ENCODE measurements around the gene USP33. TPM values are rescaled to one million over a fixed set of nuclear protein-coding genes. Genes with fewer than 3 reads are reported as not detected.

Gene USP33
- total and polyA plus RNA-seq, 9 of the 15 experiments (the other 6 are each of a cell fraction or from before 2014, with no cell fraction given), result 22.4 to 83.5 (median 44.7) TPM

- TF ChIP-seq EP300 (IDR thresholded peaks at IDR 0.05; ENCODE audit: low read length), result no peak
- no peak for TF ChIP-seq HDAC6 (IDR thresholded peaks at IDR 0.05; ENCODE audit: low read depth, low read length)
- TF ChIP-seq ZNF668 (CRISPR knock-in tag; IDR thresholded peaks at IDR 0.05), result no peak
- peak; percentile 26; the same call in 1 of the 2 replicates for TF ChIP-seq GATAD2A (IDR thresholded peaks at IDR 0.05)
- TF ChIP-seq SETDB1 (IDR thresholded peaks at IDR 0.05; ENCODE audit: low read length), result no peak
- no peak for TF ChIP-seq E2F8 (IDR thresholded peaks at IDR 0.05; ENCODE audit: low read depth, partially characterized antibody)
- peak; percentile 72; the same call in 1 of the 2 replicates for TF ChIP-seq ZBTB1 (CRISPR knock-in tag; IDR thresholded peaks at IDR 0.05; ENCODE audit: borderline replicate concordance, low read depth)
- TF ChIP-seq SNRNP70 (optimal IDR thresholded peaks at IDR 0.05; ENCODE audit: low read depth, low read length), result no peak
- TF ChIP-seq ZNF584 (CRISPR knock-in tag; IDR thresholded peaks at IDR 0.05; ENCODE audit: low read depth), result no peak
- no peak for TF ChIP-seq CLOCK (CRISPR knock-in tag; IDR thresholded peaks at IDR 0.05; ENCODE audit: borderline replicate concordance)
- TF ChIP-seq FOSL1 (tag; conservative IDR thresholded peaks at IDR 0.05), result no peak
- TF ChIP-seq ATF2 (CRISPR knock-in tag; IDR thresholded peaks at IDR 0.05), result no peak
- no peak for TF ChIP-seq PYGO2 (tag; IDR thresholded peaks at IDR 0.05)
- TF ChIP-seq OTX1 (CRISPR knock-in tag; IDR thresholded peaks at IDR 0.05), result no peak
- no peak for TF ChIP-seq ELK1 (CRISPR knock-in tag; IDR thresholded peaks at IDR 0.05)
- TF ChIP-seq PURB (CRISPR knock-in tag; IDR thresholded peaks at IDR 0.05; ENCODE audit: low read depth), result no peak
Observed at GRCh38 chr1:77759071-77760028, at the start of gene USP33 (continued).
